OCI-LY3 (cell line): Measurements from ENCODE around the gene ARHGAP21.

Experiments
- H2AFZ ChIP-seq: fragments of 200-600, 300-600 bp; shearing (Covaris generic); 2 replicates; pipeline ENCODE4 v1.6.0; 2014; ENCODE audit warnings: antibody characterized with exemption, low read depth, low read length
- H3K27ac ChIP-seq: fragments of 200-600, 300-600 bp; sonication (generic); 2 replicates; pipeline ENCODE4 v1.5.1; 2014; ENCODE audit warnings: mild to moderate bottlenecking, low read length, moderate library complexity, mixed read lengths
- H3K27me3 ChIP-seq: fragments of 200-600, 300-600 bp; sonication (generic); 2 replicates; pipeline ENCODE4 v1.6.1; 2014; ENCODE audit warnings: low read depth, low read length, mixed read lengths
- H3K36me3 ChIP-seq: fragments of 200-600, 300-600 bp; sonication (generic); replicated peaks from 2 replicates; pipeline ENCODE3; 2014; ENCODE audit warnings: low read depth, low read length, mixed read lengths
- H3K4me1 ChIP-seq: fragments of 300-600, 200-600 bp; sonication (generic); 2 replicates; pipeline ENCODE4 v1.6.1; 2014; ENCODE audit warnings: low read length, mixed read lengths
- H3K4me2 ChIP-seq: fragments of 200-600, 300-600 bp; sonication (generic); 2 replicates; pipeline ENCODE4 v1.6.1; 2014; ENCODE audit warnings: low read length, mixed read lengths
- H3K4me3 ChIP-seq: fragments of 300-600, 200-600 bp; sonication (generic); 2 replicates; pipeline ENCODE4 v1.5.1; 2014; ENCODE audit warnings: antibody characterized with exemption, mild to moderate bottlenecking, low read length, moderate library complexity
- H3K79me2 ChIP-seq: fragments of 300-600, 200-600 bp; shearing (Covaris generic); 2 replicates; pipeline ENCODE4 v1.6.1; 2014; ENCODE audit warnings: mild to moderate bottlenecking, low read length, mixed read lengths
- H3K9ac ChIP-seq: fragments of 300-600, 200-600 bp; shearing (Covaris generic); 2 replicates; pipeline ENCODE4 v1.6.0; 2014; ENCODE audit warnings: mild to moderate bottlenecking, low read length, moderate library complexity
- H3K9me3 ChIP-seq: fragments of 200-600, 300-600 bp; shearing (Covaris generic); 2 replicates; pipeline ENCODE4 v1.6.1; 2014; ENCODE audit warnings: low read length, mixed read lengths; ENCODE audit not compliant: insufficient read depth
- H4K20me1 ChIP-seq: fragments of 200-600, 300-600 bp; sonication (generic); 2 replicates; pipeline ENCODE4 v1.6.1; 2016; ENCODE audit warnings: low read length, mixed read lengths; ENCODE audit not compliant: insufficient read depth
- CTCF ChIP-seq: fragments of 200-600, 300-600 bp; sonication (generic); IDR thresholded peaks from 2 replicates; pipeline ENCODE4 v1.5.1; 2014; ENCODE audit warnings: antibody characterized with exemption, low read length, low read depth
- EZH2phosphoT487 ChIP-seq: fragments of 200-600 bp; shearing (Covaris generic); IDR thresholded peaks from 2 replicates; pipeline ENCODE4 v1.6.1; 2018; ENCODE audit warnings: antibody characterized with exemption, mixed run types, low read depth

ARHGAP21 gene

GRCh38 chr10:24590697-24591457, 132.8 kb downstream of the ARHGAP21 start:
- no peak for TF ChIP-seq CTCF
- TF ChIP-seq EZH2phosphoT487, result no peak
- H3K27me3 ChIP-seq, result no peaks in the 10 kb centered on the region
- no peak overlapping the region for H3K4me2 ChIP-seq
- H3K36me3 ChIP-seq, result no peaks in the 10 kb centered on the region
- H3K4me3 ChIP-seq, result no peak overlapping the region
- H3K9me3 ChIP-seq, result no peaks in the 10 kb centered on the region
- no peaks in the 10 kb centered on the region for H4K20me1 ChIP-seq
- H3K9ac ChIP-seq, result no peak overlapping the region
- no peaks in the 10 kb centered on the region for H3K79me2 ChIP-seq
- H3K27ac ChIP-seq, result no peak overlapping the region
- H2AFZ ChIP-seq, result no peak overlapping the region
- H3K4me1 ChIP-seq, result no peaks in the 10 kb centered on the region

GRCh38 chr10:24589265-24589664, 134.4 kb downstream of the ARHGAP21 start:
- Histone ChIP-seq H3K9ac (no peak overlapping the region), H3K36me3 (no peaks in the 10 kb centered on the region), H3K27me3 (no peaks in the 10 kb centered on the region), H3K4me1 (no peaks in the 10 kb centered on the region), H3K79me2 (no peaks in the 10 kb centered on the region), H3K4me3 (no peak overlapping the region), H3K27ac (no peak overlapping the region), H4K20me1 (no peaks in the 10 kb centered on the region), H2AFZ (no peak overlapping the region), H3K4me2 (no peak overlapping the region), H3K9me3 (no peaks in the 10 kb centered on the region)
- TF ChIP-seq CTCF, result no peak

- Histone ChIP-seq H3K27ac (no peak overlapping the region), H3K27me3 (no peaks in the 10 kb centered on the region), H3K9ac (no peak overlapping the region), H3K9me3 (no peaks in the 10 kb centered on the region), H3K4me3 (no peak overlapping the region), H3K4me1 (no peaks in the 10 kb centered on the region), H3K36me3 (no peaks in the 10 kb centered on the region), H4K20me1 (no peaks in the 10 kb centered on the region), H3K4me2 (no peak overlapping the region), H2AFZ (no peak overlapping the region), H3K79me2 (no peaks in the 10 kb centered on the region)
- no peak for TF ChIP-seq CTCF
Observed at GRCh38 chr10:24579906-24580305, 143.8 kb downstream of the ARHGAP21 start.

- H3K9ac ChIP-seq, result no peak overlapping the region
- no peak overlapping the region for H3K27ac ChIP-seq
- no peaks in the 10 kb centered on the region for H3K36me3 ChIP-seq
- no peaks in the 10 kb centered on the region for H3K27me3 ChIP-seq
- H2AFZ ChIP-seq, result no peak overlapping the region
- H3K79me2 ChIP-seq, result no peaks in the 10 kb centered on the region
- H4K20me1 ChIP-seq, result no peaks in the 10 kb centered on the region
- no peak overlapping the region for H3K4me2 ChIP-seq
- TF ChIP-seq CTCF, result no peak
- no peak for TF ChIP-seq EZH2phosphoT487
- H3K4me1 ChIP-seq, result no peaks in the 10 kb centered on the region
- no peaks in the 10 kb centered on the region for H3K9me3 ChIP-seq
- H3K4me3 ChIP-seq, result no peak overlapping the region
Observed at GRCh38 chr10:24579448-24579847, 144.2 kb downstream of the ARHGAP21 start.
